Left renal cortex interstitium (tissue), 4 donors: ENCODE results near the gene CDKAL1. TPM values are rescaled to one million over a fixed set of nuclear protein-coding genes. Genes with fewer than 3 reads are reported as not detected.
"Not testable (repeated sequence)": the region's sequence is repeated elsewhere in the genome, so short reads cannot be mapped to it uniquely, and the experiment has no call there.

Experiments used
- DNase-seq, 4 donors: peaks; one replicate each; pipeline ENCODE4 v3.0.0-alpha.2; 2013; ENCODE audit warnings: low read depth in 4 of 4, low spot score in 2 of 4, missing footprints in 1 of 4
- polyA plus RNA-seq, 4 donors: library from polyadenylated mRNA; unstranded; fragments of 120-200 nt; gene quantifications; one replicate each; pipeline ENCODE4 v1.2.1, GENCODE V29; 2013; ENCODE audit not compliant: insufficient read length in 4 of 4

Gene CDKAL1
- polyA plus RNA-seq, 4 donors: 16.3 to 20.5 (median 19.4) TPM

DNA sequence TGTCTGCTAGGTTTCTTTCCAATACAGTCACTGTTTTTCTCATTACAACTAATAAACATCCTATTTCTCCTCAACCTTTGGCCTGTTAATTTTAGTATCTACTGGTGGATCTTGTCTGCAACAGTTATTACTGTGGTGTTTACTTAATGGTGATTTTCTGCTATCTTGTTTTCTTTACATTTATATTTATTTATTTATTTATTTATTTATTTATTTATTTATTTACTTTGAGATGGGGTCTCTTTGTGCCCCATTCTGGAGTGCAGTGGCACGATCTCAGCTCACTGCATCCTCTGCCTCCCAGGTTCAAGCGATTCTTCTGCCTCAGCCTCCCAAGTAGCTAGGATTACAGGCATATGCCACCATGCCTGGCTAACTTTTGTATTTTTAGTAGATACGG, 15.1 kb downstream of the CDKAL1 start:
- not testable (repeated sequence) for DNase-seq

DNA sequence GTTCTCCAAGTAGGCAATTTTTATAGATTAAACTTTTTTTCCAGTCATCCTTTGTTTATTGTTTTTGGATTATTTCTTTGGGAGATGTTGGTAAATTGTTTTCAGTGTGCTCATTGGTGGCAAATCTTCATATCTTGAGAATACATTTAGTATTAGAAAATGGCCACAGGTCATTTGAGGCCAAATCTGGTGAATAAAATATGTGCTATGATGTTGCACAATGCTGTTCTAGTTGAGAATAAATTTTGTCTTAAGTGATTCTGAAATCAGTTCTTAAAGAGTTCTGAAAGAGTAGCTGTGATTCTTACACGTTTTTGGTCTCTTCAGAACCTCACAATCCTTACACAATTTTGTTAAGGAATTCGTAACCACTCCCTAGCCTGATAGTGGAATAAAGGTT, 20.1 kb downstream of the CDKAL1 start:
- no peak for DNase-seq

DNA sequence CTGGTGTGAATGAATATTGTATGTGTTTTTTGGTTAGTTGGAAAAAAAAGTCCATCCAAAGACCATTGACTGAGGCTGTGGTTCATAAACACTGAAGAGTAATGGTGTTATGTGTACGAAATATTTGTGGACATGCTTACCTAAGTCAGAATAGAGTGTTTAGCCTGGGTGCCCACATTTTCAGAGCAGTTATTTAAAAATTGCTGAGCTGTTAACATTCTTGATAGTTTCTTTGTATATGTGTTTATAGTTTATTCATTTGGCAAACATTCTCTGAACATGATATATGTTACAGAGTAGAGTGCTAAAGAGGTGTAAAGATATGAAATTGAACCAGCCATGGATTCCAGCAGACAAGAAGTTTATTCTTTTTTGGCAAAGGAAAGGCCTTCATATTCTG, 20.6 kb downstream of the CDKAL1 start:
- no peak for DNase-seq

DNA sequence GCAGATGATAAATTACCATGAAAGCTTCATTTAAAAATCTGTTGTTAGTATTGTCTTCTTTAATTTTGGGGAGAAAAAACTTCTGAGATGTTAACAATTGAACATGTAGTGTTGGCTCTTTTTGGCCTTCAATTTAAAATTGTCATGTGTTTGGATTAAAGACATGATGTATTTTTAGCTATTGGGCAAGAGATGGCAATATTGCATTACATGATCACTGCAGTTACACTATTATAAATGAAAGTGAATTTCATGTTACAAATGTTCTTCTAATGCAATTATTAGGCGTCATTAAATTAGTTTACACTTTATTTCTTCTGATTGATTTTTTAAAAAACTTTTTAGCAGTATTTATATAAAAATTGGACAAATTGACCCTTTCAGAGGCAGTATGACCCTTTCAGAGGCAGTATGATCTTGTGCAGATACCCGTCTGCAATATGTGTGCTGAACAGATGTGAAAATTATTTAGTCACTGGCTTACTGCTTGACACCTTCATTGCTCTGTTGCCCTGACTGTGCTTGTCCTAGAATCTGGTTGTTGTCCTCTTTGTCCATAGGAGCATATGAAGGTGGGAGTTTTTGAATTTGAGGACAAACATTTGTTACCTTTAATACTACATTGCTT, 25.8 kb downstream of the CDKAL1 start:
- DNase-seq: no peak

DNA sequence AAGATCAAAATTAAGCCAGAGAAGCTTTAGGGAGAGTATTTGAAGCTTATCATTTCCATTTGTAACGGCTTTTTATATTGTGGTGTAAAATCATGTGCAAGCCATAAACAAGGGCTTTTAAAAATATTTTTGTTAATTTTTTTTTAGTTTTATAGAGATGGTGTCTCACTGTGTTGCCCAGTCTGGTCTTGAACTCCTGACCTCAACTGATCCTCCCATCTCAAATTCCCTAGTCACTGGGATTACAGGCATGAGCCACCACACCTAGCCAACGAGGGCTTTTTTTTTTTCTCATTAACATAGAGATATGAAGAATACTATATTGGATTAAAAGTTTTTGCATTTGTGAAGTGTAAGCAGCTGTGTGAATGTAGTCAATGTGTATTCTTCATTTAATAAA, 29.1 kb downstream of the CDKAL1 start:
- DNase-seq: no peak

DNA sequence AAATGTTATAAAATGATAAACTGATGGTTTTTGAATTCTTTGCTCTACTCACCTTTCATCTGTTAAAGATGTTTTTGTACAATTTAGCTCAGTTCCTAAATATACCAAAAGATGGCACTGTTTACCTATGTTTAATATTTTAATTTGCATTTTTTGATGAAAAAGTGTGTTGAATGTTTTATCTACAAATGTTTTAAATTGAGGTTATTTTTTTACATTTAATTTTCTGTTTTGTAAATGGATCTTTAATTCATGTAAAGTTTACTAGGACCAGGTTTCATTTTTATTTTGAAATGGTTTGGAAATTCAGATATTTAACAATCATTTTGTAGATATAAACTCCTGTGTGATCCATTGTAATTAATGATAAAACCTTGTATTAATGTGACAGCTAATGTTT, 30.0 kb downstream of the CDKAL1 start:
- DNase-seq: peak; percentile 24 to 49 (median 38)

DNA sequence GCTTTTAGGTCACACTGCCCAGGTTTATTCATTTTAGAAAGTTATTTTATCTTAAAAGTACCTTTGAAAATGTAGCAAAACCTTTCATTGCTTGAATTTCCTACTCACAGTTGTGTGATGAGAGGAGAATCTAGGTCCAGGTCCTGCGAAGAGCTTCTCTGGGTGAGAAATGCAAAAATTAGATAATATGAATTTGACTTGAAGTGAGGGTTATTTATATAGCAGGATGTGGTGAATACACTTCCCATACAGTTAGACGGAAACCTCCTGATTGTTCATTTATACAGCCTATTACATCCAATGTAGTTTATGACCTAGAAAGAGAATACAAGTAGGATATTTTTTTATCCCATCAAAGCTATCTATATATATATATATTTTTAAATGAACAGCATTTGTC, 30.5 kb downstream of the CDKAL1 start:
- DNase-seq: no peak

DNA sequence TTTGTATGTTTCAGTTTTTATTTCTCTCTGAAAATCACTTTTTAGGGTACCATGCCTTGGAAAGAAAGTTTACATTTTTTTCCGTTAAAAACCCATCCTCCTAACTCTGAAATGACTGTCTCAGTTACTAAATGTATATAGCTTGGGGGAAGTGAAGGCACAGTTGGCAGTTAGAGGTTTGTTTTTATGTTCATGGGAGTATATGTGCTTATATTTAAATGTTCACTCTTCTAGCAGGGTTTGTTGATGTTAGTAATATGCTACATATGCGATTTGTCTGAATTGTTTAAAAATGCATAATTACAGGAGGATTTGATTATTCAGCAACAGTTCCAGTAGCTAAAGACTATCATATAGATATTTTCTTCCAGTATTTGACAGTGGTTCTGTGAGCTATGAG, 31.1 kb downstream of the CDKAL1 start:
- no peak for DNase-seq

DNA sequence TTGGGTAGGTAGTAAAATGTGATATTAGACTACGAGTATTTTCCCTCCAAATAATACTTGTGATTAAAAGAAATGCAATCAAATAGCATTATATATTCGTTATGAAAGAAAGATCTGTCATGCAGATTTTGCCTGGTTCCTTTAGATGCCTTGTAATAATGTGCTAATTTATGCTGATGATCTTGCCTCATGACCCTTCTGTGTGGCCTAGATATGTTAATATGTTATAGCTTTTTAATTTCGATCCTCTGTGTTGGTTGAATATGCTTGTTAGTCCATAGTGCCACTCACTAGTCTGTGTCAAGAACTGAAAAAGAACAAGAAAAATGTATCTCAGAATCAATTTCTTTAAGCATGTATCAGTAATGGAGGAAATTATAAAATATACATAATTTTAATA, 31.9 kb downstream of the CDKAL1 start:
- no peak for DNase-seq

DNA sequence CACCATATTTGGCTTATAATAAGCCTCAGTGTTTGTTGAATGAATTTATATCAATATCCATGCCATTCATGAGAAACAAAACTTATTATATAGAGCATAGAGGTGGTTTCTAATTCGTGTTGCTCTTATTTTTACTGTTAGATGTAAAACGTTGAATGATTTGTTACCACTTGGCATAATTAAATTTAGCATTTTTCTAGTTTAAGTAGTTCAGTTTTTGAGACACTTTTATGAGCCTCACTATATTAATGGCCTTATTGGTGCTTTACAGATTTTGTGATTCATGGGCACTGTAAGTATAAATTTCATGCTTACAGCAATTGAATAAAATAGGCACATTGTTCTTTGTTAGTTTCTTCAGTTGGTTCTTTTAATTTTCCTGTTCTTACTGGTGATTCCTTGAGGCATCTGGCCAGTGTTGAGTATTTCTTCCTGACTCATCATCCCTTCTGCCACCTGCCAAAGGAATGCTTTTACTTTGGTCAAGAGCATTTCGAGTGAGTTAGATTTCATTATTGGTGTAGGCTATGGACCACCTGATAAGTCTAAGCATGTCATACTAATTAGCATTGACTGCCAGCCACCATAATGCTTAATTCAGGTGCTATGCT, 34.8 kb downstream of the CDKAL1 start:
- DNase-seq: no peak

DNA sequence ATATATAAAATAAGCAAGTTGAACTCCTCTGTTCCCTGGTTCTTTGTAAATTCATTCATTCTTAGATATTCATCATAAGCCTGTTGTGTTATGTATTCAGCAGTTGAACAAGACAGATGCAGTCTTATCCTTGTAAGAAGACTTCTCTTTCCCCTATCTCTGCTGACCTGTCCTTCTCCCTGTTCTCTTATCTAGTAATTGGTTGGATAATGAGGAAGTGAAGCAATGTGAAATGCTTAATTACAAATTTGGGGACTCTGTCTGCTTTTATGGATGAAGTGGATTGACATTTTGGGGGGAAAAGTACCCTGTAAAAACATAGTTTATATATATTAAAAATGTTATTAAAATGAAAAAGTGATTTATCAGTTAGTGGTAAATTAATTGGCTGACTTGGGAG, 37.0 kb downstream of the CDKAL1 start:
- DNase-seq: no peak

DNA sequence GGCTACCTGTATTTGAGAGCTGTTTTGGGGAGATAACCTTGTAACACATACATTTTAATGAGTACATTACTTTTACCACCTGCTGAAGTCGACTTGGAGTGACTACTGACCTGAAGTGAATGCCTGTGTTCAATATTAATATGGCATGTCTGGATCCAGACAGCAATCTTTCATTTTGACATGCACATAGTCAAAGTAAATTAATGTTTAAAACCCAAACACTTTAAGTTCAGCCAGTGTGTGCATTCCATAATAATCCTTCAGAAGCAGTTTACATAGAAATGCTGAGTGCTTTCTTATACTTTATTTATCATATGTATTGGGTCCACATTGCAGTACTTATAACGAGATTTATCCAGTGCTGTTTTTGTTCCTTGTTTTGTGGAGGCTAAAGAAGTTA, 38.0 kb downstream of the CDKAL1 start:
- no peak for DNase-seq

DNA sequence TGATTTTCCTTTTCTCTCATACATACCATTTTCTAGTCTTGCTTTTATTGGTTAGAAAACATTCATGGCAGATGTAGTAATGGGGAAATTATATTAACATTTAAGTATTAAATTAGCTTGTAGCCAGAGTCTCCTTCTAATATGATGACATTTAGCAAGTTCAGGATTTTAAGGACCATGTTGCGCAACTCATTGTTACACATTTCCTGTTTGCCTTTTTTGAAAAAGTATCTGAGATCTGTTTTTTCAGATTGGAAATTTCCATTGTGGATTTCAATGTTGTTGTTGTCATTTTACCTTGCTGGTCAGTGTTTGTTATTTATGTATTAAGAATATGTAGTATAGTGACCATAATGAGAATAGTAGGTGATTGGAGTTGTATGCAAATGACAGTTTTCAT, 38.7 kb downstream of the CDKAL1 start:
- DNase-seq: no peak

DNA sequence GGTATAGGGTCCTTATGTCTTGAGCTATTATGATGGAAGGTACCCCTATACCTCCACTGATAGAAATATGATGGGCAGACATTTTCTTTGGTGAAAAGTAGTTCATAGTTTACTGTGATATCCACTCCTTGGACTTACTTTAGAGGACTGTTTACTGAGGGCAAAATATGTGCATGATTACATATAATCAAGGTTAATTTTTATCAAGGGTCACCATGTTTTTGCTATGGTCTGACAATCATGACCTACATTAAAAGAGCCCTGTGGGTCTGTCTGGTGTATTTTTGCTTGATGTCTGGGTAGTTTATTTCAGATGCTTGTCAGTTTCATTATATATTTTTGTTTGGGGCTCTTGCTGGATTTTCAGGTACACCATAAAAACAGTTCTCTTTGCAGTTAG, 40.1 kb downstream of the CDKAL1 start:
- DNase-seq: no peak

DNA sequence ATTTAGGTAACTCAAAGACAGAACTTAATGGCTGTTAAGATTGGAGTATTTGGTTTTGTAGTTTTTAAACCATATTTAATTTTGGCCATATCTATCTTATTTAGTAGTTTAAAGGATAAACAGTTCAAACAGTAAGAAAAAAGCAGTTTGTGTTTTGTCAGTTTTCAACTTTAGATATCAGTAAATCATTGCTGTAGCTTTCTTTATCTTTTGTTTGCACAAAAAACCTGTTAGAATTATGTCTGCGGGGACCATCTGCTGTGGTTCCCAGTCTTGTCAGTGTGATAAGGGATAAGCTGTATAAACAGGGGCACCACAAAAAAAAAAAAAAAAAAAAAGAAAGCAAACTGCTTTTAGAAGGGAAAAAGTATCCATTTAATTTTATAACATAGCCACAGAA, 40.9 kb downstream of the CDKAL1 start:
- no peak for DNase-seq

DNA sequence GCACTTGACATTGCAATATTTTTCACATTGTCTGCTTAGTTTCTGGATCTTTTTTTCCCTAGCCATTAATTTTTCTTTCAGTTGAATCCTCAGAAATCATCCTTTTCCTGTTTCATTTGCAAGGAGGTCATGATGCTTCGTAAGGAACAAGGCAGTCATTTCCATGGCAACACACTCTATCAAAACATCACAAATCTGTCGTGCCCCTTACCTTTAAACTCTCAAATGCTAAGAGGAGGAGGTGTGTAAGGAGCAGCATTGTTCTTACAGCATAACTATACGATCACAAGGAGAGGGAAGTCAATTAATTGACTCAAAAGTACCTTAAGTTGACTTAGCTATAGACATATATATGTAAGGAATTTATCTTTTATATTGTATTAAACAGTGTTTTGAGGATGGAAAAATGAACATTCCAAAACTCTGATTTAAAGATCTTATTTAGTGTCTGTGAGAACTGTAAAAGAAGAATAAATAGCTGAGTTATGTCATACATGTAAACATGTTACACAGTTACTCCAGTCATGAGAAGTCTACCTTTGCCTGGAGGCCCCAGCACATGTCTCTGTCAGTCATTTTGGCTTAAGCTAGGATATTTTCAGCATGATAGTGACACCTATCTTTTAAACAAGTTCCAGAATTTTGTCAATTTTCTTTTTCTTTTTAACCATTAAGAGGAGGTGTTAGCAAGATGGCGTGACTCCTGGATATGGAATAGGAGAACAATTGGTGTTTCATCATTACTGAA, 41.6 kb downstream of the CDKAL1 start:
- DNase-seq: no peak

DNA sequence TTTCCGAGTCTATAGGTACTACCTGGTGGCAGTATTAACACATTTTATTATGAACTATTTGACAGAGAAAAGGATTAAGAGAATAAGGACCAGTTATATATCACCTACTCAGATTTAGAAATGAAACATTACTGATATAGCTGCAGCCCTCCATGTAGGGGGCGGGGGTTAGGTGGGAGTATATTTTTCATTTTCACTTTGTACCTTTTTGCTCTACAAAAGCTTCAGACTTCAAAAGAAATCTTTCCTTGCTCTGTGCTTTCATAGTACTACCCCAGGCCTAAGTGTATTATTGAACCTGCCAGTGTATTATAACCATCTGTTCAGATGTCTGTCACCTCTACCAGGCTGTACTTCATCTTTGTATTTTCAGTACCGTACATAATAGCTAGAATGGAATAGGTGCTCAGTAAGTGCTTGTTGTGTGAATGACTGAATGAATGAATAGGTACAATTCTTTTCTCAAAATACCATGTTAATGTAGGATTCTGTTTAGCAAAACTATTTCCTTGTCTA, 43.0 kb downstream of the CDKAL1 start:
- DNase-seq: no peak

DNA sequence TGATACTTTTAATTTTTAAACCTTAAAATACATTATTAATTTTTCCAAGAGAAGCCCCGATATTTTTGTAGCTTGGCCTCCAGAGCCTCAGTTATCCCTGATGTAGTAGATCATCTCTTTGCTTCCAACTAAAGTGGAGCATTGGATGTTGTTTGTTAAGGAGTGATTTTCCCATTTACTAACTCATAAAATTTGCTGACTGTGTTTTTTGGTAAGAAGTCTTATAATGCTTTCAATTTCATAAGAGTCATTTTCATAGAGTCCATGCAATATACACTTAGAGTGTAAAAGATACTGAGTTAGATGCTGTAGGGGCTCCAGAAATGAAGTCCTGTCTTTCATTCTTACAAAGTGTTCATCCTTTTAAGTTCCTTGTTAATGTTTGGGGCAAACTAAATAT, 46.8 kb downstream of the CDKAL1 start:
- DNase-seq: no peak

DNA sequence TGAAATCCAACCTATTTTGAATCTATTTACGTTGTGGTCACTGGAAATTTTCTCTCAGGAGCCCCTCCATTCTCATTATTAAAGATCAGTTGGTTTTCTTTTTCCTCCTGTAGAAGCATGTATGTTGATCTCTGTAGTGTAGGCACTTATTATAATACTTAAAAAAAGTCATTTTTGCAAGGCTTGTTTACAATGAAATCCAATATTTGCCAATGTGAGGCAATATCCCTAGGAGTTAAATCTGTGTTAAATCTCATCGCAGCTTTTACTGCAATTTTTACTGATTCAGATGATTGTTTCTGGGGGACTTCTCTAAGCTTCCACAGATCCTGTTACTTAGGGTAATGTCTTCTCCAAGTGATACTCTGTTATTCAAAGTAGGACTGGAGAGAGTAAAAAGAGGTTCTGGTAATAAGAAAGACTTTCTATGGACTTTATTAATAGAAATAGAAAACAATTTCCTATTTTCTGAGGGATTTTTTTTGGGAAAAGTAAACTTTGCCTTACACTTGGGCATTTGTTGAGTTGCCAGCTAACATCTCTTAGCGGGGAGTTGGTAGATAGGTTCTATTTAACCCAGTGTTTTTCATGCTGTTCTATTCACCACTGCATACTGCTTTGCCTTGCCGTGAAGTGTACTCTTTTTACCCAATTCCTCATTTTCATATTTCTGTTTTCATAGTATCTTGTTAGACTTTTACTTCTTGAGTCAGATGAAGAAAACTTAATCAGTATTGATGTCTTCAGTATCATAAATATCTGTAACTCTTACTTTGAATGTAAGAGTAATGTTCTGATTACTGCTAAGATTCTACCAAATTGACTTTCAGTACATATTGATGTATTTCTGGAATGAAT, 48.6 kb downstream of the CDKAL1 start:
- DNase-seq: no peak

DNA sequence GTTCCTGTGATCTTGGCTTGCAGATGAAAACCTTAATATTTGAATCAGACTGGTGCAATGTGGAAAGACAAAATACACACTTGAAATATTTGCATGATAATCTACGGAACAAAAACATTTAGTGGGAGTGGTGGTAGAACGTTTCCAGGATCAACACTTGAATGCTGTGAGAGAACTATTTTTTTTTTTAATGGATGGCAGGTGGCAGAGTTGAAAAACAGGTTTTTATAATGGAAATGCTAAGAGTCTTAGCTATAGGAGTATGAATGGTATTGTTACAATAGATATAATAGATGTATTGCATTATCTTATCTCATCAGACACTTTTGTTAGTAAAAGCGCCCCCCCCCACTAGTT, 49.2 kb downstream of the CDKAL1 start:
- DNase-seq: no peak

DNA sequence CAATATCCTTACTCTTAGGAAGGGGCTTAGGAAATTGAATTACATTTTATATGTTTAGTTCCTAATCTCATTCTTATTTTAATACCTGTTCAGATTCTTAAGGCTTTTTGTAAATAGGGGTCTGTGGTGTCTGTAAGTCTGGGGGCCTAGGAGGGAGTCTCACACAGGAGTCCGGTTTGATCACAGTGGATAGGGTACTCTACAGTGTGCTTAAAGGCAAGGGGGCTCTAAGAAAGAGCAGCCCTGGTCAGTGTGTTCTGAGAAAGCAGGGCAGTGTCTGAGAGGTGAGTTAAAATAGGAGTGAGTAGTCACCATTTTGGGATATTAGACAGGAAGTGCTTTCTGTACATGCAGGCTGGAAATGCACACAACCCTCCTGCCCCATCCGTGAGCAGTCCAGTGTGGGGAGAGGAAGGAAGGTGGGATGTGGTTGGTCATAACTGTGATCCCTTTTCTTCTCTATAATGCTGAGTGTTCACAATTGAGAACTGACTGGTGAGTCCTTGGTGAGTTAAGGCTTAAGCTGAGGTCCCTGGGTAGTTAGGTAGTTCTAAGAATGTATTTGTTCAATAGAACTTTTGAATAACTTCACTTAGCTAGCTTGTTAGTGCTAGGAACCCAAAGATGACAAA, 50.0 kb downstream of the CDKAL1 start:
- DNase-seq: no peak
